HK-2 (cell line): Measurements from ENCODE around the gene SLC28A1.
A peak's percentile ranks its signal among the peaks of the same experiment; 100 is the strongest.
"Not testable (repeated sequence)": the region's sequence is repeated elsewhere in the genome, so short reads cannot be mapped to it uniquely, and the experiment has no call there.

Experiments
- DNase-seq: peaks from one replicate; pipeline ENCODE4 v3.0.0-alpha.2; 2018; ENCODE audit not compliant: unreplicated experiment

SLC28A1 gene

DNA sequence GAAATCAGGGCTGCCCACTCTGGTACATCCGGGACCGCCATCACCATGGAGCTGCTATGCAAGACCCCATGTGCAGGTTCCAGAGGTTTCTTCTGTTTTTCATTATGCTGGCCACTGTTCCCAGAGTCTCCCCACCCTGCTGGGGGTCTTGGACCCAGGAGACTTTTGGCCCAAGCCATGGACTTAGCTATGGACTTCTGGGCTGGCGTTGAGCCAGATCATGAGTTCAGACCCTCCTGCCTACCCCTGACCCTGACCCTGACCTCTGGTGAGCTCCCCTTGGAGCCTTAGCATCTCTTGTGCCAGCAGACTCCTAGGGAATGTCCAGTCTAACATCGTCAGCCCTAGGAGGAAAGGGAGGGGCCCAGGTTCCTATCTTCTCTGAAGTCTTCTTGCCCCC, 25.3 kb downstream of the SLC28A1 start:
- no peak for DNase-seq

DNA sequence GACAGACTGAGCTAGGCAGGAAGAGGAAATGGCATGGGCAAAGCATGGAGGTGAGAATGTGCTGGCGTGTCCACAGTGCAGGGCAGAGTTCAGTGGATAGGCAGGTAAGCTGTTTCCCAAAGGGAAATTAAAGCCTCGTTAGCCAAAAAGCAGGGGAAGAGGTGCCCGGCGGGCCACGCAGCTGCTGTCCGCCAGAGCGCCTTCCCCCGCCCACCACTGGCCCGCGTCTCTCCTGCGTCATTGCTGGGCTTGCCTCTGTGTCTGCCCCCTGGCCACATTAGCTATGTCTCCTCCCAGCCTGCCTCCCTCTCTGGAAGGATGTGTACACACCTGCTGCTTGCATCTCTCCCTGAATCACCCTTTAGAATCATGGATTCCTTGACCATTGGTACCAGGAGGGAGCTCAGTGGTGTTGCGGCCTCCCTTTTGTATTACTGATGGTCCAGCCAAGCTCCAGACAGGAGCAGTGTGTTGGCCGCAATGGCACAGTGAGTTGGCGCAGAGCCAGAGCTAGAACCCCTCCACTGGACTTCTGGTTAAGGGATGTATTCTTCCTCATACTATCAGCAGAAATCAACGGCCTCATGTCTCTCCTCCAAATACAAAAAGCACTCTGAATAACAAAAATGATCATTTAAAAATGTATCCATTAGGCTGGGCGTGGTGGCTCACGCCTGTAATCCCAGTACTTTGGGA, 26.6 kb downstream of the SLC28A1 start:
- no peak for DNase-seq

DNA sequence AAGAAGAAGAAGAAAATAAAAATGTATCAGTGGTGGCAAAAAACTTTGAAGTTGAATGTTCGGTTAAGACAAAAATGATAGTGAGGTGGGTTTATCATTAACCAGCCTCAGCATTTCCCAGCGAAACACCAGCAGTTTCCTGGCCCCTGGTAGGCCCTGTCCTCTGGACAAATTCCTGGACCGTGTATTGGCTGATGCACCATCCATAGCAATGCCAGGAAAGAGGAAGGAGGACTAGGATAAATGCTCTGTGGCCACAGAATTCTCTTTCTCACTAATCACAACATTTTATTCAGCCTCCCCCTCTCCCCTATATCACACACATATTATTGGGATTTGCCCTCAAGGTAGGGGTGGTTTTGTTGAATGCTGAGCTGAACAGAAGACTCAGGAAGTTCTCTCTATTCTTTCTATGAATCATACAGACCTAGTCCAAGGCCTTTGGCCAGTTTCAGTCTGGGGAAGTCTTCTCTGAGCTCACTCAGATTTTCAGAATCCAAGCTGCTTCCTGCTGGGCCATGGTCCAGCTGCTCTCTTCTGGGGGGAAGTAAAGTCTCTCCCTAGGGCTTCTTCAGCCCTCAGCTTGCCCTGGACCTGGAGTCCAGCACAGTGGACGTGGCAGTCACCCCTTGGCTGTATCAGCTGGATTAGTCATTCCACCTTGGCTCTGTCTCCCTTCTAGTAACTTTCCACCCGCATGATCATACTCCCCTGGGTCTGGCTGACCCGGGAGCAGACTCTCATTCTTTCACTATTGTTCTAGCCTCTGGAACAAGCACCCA, 27.6 kb downstream of the SLC28A1 start:
- peak; percentile 65 for DNase-seq

DNA sequence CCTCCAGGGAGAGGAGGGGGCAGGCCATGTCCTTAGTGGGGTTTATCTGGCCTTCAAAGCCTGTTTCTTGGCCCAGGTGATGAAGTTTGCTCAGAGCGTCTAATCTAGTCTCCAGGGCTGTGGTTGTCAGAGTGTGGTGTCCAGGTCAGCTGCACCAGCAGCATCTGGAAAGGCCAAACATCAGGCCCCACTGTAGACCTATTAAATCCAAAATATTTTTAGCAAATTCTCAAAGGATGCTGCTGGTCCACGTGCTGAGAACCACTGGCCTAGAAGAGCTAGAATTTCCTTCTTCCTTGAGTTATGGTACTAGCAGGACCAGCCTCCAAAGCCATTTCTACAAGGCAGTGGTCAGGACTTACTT, 28.9 kb downstream of the SLC28A1 start:
- DNase-seq = no peak

DNA sequence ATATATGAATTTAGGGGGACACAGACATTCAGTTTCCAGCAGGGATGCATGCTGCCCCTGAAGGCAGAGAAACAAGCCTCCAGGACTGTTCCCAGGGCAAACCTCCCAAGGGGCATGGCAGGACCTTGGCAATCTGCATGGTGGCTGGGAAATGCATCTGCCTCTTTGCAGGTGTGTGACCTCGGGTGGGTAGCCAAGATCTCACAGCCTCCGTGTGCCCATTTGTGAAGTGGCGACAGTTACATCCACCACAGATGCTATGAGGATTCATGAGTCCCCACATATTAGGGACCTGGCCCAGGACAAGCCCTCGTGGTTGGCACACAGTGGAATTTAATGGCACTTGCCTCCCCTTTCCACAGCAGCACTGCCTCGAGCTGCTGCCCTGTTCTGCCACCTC, 29.9 kb downstream of the SLC28A1 start:
- DNase-seq = no peak

DNA sequence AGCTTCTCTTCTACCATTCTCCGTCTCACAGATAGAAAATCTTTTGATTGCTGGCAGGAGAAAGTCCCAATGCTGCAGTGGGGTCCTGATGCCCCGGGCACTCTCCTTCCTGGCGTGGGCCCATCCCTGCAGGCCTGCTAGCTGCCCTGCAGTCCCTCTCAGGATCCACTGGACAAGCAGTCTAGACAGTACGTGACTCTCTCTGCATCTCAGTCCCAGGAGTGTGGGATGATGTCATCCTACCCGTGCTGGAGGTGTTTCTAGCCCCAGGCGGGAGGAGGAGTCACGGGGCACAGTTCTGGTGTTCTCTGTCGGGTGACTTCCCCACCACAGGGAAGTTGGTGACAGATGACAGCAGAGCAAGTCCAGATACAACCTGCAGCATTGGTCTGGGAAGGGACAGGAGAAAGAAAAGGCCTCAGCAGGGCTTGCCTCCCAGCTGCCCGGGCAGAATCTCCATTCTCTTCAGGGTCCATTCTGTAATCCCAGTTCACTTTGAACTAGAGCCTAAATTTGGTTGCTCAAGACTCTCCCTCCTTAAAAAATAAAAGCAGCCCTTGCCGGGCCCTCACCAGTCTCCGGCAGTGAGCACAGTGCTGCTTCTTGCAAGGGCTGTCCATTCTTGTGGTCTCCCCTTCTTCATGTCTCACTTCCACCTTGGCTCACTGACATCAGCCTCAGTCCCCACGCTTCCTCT, 30.6 kb downstream of the SLC28A1 start:
- peak; percentile 78 for DNase-seq

DNA sequence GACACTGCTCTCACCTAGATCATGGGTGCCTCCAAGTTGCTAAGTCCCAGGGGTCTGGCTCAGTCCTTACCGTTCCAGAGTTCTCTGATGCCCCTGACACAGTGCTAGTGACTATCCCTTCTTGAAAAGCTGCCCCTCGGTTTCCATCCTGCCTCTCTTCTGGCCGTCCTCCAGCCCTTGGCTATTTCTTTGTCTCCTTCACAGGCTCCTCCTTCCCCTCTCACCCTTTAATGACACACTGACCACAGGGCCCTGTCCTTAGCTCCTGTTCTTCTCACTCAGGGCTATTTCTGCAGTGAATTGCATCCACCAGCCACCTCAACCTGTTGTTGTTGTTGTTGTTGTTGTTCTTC, 31.1 kb downstream of the SLC28A1 start:
- no peak for DNase-seq

DNA sequence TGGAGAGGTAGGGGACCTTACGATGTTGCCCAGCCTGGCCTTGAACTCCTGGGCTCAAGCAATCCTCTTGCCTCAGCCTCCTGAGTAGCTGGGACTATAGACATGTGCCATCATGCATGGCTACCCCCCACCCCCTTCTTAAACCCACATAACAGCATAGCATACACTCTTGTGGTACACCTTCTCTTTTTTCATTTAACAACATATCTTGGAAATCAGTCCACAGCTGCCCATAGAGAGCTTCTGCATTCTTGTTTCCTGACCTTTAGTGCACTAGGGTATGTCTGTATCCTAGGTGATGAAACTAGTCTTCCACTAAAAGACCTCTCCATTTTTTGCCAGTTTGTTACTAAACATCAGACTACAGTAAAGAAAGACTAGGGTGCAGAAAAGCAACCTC, 33.0 kb downstream of the SLC28A1 start:
- no peak for DNase-seq

DNA sequence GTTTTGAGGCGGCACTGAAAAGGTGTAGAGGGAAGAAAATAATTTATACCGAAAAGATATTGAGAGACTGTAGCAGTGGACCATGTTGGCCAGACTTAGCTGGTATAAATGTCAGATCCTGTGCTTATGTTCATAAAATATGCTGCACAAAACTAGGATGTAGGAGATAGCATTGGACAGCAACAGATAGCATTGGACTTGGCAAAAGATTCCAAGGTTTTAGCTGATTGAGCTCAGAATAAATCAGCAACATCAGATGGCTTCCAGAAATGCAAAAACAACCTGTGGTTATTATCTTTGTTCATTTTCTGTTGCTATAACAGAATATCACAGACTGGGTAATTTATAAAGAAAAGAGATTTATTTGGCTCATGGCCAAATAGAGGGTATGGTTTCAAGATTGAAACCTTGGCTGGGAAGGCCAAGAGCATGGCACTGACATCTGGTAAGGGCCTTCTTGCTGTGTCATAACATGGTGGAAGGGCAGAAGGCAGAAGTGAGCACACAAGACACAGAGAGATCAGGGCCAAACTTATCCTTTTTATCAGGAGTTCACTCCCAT, 34.7 kb downstream of the SLC28A1 start:
- DNase-seq = no peak

DNA sequence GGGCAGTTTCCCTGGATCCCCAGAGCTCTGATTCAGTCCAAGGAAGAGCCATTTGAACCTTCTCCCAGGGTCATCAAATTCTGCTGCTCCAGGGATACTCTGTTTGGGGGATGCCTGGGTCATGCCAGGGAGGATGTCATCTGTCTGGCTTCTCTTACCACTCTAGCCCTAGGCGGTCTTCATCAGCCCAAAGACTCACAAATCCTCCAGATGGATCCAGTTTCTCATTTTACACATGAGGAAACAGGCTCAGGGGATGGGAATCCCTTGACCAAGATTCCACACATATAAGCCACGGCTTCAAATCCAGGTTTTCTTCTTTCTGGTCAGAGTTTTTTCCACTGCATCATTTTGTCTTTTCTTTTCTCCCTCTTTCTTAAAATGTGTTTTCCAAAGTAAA, 36.7 kb downstream of the SLC28A1 start:
- DNase-seq = no peak

DNA sequence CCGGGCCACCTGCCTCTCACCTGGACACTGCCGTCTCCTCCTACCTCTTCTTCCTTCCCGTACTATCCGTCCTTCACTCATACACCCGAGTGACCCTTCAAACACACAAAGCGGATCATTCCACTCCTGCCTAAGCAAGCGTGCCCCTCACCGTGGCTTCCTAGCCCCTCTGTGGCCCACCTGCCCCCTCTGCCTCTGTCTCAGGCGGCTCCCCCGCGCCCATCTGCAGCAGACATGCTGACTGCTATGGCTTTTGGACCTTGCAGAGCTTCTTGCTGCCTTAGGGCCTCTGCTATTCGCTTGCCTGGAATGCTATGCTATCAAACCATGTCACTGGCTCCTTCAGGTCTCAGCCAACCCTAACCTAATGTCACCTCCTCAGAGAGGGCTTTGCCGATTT, 38.1 kb downstream of the SLC28A1 start:
- DNase-seq = no peak

DNA sequence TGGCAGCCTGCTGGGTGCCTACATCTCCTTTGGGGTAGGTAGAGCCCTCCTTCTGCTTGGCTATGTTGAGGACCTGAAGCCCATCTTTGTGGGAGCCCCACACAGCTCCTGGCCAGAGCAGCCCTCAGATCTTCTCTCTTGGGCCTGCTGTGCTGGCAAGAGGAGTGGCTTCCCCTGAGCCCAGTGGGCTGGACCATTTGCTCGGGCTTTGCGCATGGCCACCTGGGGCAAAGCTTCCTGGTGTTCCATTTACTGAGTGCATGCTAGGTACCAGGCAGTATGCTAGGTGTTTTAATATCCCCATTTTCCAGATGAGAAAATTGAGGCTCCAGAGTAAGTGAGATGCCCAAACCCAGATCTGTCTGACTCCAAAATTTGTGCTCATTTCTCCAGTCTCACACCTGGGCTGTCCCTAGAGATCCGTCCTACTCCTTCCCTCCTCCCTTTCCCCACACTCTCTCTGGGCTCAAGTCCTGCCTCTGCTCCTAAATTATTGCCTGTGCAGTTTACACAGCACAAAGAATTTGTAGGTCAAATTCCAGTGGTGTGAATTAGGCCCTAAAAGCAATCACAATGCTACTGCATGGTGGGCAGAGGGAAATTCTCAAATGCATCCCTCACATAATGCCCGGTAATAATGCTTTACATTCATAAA, 39.7 kb downstream of the SLC28A1 start:
- DNase-seq = no peak

DNA sequence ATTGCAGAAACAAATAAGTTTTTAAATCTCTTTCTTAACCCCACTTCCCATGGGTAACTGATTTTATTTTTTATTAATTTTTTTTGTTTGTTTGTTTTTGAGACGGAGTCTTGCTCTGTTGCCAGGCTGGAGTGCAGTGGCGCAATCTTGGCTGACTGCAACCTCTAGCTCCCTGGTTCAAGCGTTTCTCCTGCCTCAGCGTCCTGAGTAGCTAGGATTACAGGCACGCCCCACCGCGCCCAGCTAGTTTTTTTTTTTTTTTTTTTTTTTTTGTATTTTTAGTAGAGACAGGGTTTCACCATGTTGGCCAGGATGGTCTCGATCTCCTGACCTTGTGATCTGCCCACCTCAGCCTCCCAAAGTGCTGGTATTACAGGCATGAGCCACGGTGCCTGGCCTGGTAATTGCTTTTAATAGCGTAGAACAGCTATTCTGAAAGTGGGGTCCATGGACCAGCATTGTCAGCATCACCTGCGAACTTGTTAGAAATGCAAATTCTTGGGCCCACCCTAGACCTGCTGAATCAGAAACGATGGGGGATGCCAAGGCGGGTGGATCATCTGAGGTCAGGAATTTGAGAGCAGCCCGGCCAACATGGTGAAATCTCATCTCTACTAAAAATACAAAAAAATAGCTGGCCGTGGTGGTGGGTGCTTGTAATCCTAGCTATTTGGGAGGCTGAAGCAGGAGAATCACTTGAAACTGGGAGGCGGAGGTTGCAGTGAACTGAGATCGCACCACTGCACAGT, 40.5 kb downstream of the SLC28A1 start:
- not testable (repeated sequence) for DNase-seq

DNA sequence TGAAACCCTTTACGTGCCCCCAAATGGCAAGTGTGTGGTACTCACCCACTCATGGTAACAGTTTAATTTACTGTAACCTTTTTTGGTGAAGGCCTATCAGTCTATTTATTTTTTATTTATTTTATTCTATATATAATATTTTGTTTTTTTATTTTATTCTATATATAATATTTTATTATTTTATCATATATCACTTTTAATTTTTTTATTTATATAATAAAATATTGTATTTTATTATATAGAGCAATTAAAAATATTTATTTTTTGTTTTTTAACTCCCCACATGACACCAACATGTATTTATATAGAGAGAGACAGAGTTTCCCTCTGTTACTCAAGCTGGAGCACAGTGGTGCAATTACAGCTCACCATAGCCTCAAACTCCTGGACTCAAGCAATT, 41.4 kb downstream of the SLC28A1 start:
- no peak for DNase-seq

DNA sequence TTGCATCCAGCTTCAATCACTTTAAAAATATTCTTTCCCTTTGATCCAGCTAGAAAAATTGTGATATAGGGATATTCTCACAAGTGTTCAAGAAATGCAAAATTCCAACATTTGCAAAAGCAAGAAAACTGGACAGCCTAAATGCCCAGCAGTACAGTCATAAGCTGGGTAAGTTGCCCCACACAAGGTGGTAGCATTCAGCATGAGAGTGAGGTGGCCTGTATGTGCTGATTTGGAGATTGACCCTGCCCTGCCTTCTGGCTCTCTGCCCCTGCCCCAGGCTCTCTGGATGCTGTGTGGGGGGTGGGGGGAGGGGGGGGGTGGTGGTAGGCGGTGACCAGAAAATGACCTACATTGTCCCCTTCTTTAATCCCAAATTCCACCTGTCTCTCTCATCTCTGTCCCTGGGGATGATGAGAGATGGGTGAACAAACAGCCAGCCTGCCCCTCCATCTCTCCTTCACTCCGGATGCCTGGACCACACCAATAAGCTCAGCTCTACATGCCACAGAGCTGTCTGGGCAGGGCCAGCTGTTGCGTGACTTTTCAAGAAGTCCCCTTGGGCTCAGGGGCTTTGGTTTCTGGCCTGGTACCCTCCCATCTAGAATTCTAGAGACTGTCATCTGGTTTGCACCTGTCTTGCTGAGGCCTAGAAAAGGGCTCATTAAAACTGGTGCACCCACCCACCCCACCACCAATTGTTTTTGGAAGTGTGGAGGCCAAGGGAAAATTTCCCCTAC, 42.2 kb downstream of the SLC28A1 start:
- DNase-seq = no peak

DNA sequence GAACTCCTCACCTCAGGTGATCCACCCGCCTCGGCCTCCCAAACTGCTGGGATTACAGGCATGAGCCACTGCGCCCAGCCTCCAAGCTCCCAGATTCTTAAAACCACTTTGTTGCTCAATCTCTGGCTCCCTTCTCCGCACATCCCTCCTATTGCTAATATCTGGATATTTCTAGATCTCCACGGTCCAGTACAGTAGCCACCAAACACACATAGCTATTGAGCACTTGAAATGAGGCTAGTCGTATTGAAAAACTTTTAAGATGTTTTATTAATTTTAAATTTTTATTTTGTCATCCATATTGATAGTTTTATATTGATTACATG, 44.3 kb downstream of the SLC28A1 start:
- DNase-seq = no peak

DNA sequence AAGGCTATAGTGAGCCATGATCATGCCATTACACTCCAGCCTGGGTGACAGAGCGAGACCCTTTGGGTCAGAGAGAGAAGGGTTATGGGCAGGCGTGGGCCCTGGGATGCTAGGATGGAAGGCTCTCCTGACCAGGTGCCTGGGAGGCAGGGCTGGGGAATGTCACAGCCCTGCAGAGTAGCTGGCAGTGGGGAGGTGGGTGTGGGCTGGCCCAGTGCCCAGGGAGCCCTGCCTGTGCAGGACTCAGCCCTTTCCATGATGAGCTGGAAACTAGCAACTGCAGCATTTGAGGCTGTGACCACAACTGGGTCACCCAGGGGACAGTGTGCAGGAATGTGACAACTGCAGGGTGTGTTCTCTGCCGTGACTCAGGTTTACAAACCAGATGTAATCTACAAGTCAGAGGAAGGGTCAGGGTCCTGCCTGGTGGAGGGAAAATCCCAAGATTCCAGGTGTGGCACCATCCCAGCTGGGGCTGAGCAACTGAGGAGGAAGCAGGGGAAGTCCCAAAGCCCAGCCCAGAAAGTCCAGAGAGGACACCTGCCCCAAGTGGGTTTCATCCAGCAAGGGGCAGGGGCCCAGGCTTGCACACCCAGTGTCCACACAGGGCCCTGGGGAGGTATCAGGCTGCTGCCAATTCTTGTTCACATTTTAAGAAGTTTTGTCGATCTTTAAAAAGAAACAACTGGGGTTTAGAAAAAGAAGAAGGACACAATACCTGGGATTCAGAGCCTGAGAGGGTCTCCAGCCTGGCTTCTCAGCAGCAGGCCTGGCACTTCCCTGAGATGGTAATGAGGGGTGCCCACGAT, 45.5 kb downstream of the SLC28A1 start:
- peak; percentile 37 for DNase-seq

DNA sequence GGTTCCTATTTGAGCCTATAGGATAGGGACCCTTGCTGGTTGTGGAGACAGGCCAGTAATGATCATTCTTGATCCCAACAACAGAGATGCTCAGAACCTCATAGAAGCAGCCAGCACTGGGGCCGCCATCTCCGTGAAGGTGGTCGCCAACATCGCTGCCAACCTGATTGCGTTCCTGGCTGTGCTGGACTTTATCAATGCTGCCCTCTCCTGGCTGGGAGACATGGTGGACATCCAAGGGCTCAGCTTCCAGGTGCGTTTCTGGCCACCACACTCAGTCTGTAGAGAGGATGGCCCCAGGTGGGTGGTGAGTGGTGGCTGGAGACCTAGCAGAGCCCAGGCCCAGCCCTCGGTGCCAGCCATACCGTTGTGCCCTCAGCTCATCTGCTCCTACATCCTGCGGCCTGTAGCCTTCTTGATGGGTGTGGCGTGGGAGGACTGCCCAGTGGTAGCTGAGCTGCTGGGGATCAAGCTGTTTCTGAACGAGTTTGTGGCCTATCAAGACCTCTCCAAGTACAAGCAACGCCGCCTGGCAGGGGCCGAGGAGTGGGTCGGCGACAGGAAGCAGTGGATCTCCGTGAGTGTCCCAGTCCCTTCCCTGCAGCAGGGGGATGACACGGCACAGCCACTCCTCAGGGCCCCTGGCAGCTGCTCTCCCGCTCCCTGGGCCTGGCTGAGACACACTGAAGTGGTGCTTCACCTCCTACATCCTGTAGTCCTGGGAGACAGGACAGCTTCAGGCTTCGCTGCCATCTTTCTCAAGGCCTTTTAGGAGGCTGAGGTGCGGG, 50.7 kb downstream of the SLC28A1 start:
- DNase-seq = no peak

DNA sequence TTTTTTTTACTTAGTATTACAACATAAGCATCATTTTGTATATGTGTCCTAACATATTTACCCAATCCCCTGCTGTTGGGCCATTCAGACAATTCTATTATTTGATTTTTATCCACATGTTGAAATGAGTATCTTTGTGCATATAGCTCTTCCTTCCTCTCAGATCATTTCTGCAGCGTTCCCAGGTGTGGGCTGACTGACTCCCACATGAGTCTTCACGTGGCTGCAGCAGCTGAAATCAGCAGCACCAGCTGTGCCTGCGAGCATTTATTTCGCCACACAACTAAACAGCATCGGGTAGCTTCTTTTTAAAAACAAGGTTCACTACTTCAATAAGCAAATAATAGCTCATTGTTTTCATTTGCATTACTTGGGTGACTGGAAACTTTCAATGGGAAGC, 52.7 kb downstream of the SLC28A1 start:
- no peak for DNase-seq
